Large intestine (tissue), 3 donors: Measurements from ENCODE around the gene PKDCC. TPM values are rescaled to one million over a fixed set of nuclear protein-coding genes. Genes with fewer than 3 reads are reported as not detected.
A peak's percentile ranks its signal among the peaks of the same experiment; 100 is the strongest.

Experiments used
- DNase-seq, 2 donors: peaks; one replicate each; pipeline versions ENCODE4 v3.0.0 to v3.0.0-alpha.2; 2013
- H3K27ac ChIP-seq: one replicate; pipeline ENCODE4 v1.5.1; 2013; ENCODE audit warnings: low read length
- H3K27me3 ChIP-seq: 2 replicates; pipeline ENCODE4 v1.6.1; 2013; ENCODE audit warnings: low read length; ENCODE audit not compliant: control insufficient read depth, insufficient read depth
- H3K36me3 ChIP-seq: 2 replicates; pipeline ENCODE4 v1.6.1; 2013; ENCODE audit warnings: low read length; ENCODE audit not compliant: control insufficient read depth, insufficient read depth
- H3K4me1 ChIP-seq: one replicate; pipeline ENCODE4 v1.6.1; 2013; ENCODE audit warnings: low read length; ENCODE audit not compliant: control insufficient read depth, insufficient read depth
- H3K4me3 ChIP-seq: one replicate; pipeline ENCODE4 v1.5.1; 2013; ENCODE audit warnings: low read length
- H3K9me3 ChIP-seq: one replicate; pipeline ENCODE4 v1.6.1; 2013; ENCODE audit warnings: mild to moderate bottlenecking, low read depth, low read length, moderate library complexity; ENCODE audit not compliant: control insufficient read depth
- WGBS: methylation state at CpG from one replicate; pipeline ENCODE4 v1.1.5; 2013; ENCODE audit warnings: low lambda C conversion rate; ENCODE audit not compliant: insufficient coverage; 5-methylcytosine and 5-hydroxymethylcytosine counted together
- polyA plus RNA-seq: library from polyadenylated mRNA; unstranded; fragments of 120-200 nt; gene quantifications from one replicate; pipeline ENCODE4 v1.2.1, GENCODE V29; 2013

The PKDCC gene
- polyA plus RNA-seq, 1 donor = 247 TPM

DNA sequence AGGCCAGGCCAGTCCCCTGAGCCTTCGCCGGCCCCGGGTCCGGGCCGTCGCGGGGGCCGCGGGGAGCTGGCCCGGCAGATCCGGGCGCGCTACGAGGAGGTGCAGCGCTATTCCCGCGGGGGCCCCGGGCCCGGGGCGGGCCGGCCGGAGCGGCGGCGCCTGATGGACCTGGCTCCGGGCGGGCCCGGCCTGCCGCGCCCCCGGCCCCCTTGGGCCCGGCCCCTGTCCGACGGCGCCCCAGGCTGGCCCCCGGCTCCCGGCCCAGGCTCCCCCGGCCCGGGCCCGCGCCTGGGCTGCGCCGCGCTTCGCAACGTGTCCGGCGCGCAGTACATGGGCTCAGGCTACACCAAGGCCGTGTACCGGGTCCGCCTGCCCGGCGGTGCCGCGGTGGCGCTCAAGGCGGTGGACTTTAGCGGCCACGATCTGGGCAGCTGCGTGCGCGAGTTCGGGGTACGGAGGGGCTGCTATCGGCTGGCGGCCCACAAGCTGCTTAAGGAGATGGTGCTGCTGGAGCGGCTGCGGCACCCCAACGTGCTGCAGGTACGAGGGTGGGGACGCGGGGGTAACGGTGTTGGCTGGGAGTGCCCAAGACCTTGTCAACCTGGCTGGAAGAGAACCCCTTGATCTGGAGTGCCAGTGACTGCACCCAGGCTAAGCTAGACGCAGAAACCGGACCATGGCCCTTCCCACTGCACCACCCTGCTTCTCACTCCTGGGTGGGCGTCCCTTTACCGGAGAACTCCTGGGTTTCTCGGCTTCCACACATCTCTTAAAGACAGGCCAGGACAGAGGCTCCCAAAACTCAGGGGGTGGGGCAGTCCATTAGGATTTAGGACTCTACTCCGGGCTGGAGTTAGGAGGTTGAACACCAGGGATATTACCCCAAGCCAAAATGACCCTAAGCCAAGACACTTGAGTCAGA, 739 bp downstream of the PKDCC start:
- no peaks in the 10 kb centered on the region for H3K27me3 ChIP-seq
- H3K9me3 ChIP-seq = no peaks in the 10 kb centered on the region
- peak in 1 of 2 donors; percentile 54 for DNase-seq
- H3K4me3 ChIP-seq = peak overlapping the region; percentile 96
- peak overlapping the region; percentile 94 for H3K27ac ChIP-seq
- no CpG with 5 or more reads among the region's 80 CpGs for WGBS
- H3K4me1 ChIP-seq = peaks cover 42% of the 10 kb centered on the region
- H3K36me3 ChIP-seq = peaks cover 30% of the 10 kb centered on the region

DNA sequence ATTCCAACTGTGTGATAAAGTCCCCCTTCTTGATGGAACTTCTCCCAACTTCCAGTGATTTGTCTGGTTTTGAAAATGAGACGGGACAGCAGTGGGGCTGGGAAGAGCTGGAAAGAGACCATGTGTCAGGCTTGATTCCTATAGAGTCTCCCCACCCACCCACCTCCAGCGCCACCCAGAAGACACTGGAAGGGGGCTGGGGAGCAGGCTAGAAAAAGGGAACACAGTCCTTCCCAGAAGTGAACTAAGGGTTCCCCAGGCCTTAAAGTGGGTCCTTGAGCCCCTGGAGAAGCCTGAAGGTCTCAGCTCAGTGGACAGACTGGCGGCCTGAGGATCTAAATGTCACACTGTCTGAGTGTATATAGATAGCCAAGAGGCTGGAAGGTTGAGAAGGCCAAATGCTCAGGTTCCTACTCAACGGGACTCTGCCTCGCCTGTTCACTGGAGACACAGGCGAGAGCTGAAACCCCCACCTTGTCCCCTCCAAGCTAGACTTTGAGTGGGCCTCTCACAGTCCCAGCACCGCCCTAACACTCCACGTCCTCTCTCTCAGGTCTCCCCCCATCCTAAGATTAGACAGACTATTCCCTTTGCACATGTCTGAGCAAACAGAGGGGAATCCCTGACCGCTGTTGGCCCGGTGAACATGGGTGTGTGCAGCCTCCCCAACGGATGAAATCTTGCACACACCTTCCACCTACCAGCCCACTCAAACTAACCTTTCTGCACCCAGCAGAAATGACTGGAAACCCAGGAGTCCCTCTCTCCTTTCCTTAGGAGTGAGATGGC, 1.6 kb downstream of the PKDCC start:
- H3K9me3 ChIP-seq = no peaks in the 10 kb centered on the region
- H3K4me3 ChIP-seq = peak overlapping the region; percentile 96
- peaks cover 38% of the 10 kb centered on the region for H3K36me3 ChIP-seq
- WGBS = 20% methylated on average over 1 of the region's 11 CpGs
- H3K27ac ChIP-seq = peak overlapping the region; percentile 94
- peaks cover 51% of the 10 kb centered on the region for H3K4me1 ChIP-seq
- H3K27me3 ChIP-seq = no peaks in the 10 kb centered on the region
- DNase-seq = peak in 1 of 2 donors; percentile 54

DNA sequence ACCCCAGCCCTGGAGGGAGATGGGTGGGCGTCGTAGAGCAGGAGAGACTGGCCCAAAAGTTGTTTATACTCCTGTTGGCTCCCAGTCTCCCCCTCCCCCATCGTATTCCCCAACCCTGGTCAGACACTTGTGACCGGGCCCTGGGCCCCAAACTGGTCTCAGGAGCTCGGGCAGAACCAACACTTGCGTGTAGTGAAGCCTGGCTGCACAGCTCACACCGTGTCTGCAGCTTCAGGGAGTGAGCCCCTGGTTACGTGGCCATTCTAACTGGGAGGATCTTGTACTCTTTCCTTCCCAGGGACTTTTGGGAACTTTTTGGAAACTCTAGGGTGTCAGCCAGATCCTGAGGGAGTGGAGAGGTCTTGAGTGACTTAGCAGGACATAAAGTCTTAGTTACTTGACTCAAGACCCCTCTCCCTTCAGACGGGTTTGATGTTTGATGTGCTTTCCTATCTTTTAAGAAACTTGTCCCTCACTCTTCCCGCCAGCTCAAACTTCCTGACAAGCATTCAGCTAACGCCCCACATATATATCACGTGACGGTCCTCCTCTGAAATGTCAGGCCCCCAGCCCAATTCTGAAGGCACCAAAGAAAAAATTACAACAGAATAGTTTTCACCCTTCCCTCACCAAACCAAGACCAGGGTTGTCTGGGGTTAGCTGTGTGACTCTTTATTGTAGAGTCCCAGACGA, 2.3 kb downstream of the PKDCC start:
- no peaks in the 10 kb centered on the region for H3K9me3 ChIP-seq
- WGBS = no CpG with 5 or more reads among the region's 14 CpGs
- H3K27ac ChIP-seq = peak overlapping the region; percentile 94
- H3K36me3 ChIP-seq = peaks cover 46% of the 10 kb centered on the region
- DNase-seq = peak in 1 of 2 donors; percentile 39
- H3K4me1 ChIP-seq = peaks cover 58% of the 10 kb centered on the region
- peak overlapping the region; percentile 96 for H3K4me3 ChIP-seq
- H3K27me3 ChIP-seq = no peaks in the 10 kb centered on the region

DNA sequence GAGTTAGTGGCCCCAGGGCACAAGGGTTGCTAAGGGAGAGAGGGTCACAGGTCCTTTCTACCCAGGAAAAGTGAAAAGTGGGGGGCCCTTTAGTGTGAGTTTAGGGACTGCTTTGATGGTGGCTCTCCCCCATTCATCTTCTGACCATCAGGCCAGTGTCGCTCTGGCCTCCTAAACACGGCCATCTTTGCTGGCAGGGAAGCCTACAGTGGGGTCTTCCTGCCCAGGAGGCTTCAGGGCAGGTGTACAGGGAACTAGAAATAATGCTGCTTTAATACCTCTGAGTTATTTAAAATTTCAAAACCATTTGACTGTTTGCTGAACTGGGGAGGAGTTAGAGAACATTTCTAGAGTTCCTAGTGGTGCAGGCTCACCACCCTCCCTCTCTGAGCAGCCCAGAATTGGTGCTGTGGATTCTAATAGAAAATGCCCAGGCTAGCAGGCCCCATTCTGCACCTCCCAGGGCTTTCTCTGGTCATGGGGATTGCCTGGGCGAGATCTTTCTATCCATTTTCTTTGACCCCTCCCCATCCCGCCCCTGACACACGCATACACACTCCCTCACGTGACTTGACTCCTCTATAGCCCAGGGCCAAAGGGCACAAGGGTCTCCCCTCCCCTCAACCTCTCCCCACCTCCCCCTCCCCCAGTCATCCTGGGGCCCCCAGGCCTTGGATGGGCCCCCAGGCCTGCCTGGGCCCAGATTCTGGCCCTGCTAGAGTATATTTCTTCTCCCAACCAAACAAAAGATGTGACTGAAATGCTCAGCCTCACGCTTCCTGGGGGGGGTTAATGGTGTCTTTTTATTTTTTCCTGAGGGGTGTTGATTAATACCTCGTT, 3.1 kb downstream of the PKDCC start:
- peak overlapping the region; percentile 94 for H3K27ac ChIP-seq
- H3K4me1 ChIP-seq = peaks cover 59% of the 10 kb centered on the region
- no peaks in the 10 kb centered on the region for H3K27me3 ChIP-seq
- DNase-seq = peak; percentile 50 to 81
- H3K4me3 ChIP-seq = peak overlapping the region; percentile 96
- no CpG with 5 or more reads among the region's 8 CpGs for WGBS
- H3K9me3 ChIP-seq = no peaks in the 10 kb centered on the region
- H3K36me3 ChIP-seq = peaks cover 52% of the 10 kb centered on the region

DNA sequence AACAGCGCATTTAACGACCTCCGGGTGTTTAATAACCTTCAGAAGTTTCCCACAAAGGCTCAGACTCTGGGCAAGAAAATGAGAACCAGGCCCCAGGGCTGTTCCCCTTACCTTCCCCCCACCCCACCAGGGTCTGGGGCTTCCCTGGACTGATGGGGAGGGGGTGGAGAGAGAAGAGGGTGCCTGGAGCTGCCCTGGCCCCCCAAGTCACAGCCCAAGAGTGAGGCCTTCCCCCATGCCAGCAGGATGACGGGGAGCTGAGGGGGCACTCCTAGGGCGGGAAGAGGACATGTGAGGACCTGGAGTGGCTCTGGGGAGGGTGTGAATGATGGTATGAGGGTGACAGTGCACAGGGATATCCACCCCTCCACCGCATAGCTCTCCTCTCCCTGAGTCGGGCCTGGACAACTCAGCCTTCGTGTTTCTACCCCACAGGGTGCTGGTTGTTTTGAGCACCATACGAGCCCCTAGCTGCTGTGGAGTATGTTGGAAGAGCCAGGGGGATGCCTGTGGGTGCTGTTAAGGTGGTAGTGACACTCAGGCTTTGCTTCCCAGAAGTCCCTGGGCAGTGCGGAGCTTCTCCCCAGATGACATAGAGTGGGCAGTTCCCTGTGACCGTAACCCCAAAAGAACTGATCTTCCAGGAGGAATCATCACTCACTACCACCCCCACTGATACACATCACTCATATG, 3.9 kb downstream of the PKDCC start:
- WGBS = no CpG with 5 or more reads among the region's 11 CpGs
- Histone ChIP-seq H3K27me3 (no peaks in the 10 kb centered on the region), H3K27ac (peak overlapping the region; percentile 94), H3K36me3 (peaks cover 59% of the 10 kb centered on the region), H3K9me3 (no peaks in the 10 kb centered on the region), H3K4me1 (peaks cover 58% of the 10 kb centered on the region), H3K4me3 (peak overlapping the region; percentile 96)
- DNase-seq = peak in 1 of 2 donors; percentile 70

DNA sequence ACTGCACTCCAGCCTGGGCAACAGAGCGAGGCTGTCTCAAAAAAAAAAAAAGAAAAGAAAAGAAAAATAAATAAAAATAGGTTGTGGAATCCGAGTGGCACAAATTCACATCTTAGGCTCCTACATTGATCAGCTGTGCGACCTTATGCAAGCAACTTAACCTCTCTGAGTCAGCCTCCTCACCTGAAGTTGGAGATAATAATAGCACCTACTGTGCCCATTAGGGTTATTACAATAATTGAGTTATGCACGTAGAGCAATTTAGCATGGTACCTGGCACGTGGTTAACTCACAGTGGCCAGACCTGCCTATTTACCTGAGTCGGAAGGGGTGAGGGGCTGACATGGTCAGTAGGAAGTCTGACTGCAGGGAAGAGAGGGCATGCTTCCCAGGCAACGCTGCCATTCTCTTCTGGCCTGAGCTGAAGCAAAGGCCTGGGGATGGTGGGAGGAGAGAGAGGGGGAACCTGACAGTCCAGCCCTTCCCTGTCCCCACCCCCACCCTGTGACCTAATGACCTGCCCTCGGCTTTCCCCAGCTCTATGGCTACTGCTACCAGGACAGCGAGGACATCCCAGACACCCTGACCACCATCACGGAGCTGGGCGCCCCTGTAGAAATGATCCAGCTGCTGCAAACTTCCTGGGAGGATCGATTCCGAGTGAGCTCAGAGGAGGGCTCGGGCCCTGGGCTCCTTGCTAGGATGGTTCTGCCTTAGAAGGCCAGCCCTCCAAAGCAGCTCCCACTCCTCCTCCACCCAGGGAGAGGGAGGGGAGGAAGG, 5.1 kb downstream of the PKDCC start:
- H3K27ac ChIP-seq = peak overlapping the region; percentile 94
- H3K4me3 ChIP-seq = no peak overlapping the region
- H3K27me3 ChIP-seq = no peaks in the 10 kb centered on the region
- H3K36me3 ChIP-seq = peaks cover 71% of the 10 kb centered on the region
- DNase-seq = peak; percentile 52 to 78
- peaks cover 65% of the 10 kb centered on the region for H3K4me1 ChIP-seq
- no peaks in the 10 kb centered on the region for H3K9me3 ChIP-seq
- no CpG with 5 or more reads among the region's 14 CpGs for WGBS

DNA sequence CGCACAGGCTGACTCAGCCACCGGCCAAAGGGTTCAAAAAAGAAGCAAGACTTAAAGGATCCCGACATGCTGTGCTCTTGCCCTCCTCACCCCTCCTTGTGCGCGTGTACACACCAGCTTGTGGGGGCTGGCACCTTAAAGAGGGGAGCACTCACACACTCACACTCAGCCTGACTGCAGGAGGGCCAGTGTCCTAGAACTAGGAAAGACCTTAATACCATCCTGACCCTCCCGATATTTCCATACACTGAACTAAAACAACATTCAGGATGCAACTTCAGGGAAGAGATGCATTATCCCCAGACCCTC, 5.6 kb downstream of the PKDCC start:
- Histone ChIP-seq H3K27ac (peak overlapping the region; percentile 94), H3K27me3 (no peaks in the 10 kb centered on the region), H3K9me3 (no peaks in the 10 kb centered on the region), H3K36me3 (peaks cover 76% of the 10 kb centered on the region), H3K4me1 (peaks cover 70% of the 10 kb centered on the region), H3K4me3 (no peak overlapping the region)
- WGBS = no CpG with 5 or more reads among the region's 6 CpGs
- DNase-seq = no peak

DNA sequence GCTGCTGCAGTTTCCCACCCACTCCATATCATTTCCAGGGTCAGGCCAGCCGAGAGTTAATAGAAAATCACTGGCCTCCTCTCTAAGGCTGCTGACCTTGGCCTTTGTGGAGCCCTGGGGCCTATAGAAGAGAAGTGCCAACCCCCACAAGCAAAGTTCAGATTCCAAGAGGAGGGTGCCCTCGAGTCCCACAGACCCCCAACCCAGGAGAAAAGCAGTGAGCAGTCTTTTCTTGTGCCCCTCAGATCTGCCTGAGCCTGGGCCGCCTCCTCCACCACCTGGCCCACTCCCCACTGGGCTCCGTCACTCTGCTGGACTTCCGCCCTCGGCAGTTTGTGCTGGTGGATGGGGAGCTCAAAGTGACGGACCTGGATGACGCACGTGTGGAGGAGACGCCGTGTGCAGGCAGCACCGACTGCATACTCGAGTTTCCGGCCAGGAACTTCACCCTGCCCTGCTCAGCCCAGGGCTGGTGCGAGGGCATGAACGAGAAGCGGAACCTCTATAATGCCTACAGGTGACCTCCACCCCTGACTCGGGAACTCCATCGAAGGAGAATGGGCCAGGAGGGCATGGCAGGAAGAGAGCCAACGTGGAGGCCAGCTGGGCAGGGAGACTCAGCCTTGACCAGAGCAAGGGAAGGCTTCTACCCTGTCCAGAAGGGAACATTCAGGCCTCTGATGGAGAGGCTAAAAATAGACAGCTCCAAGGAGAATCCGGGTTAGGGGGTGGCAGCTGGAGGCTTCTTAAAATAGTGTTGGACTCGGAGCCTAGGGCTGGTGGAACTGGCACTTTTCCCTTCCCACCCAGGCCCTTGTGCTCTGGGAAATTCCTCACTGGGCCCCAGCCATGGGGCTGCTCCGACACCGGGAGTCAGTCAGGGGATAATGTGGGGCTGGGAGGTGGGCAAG, 6.2 kb downstream of the PKDCC start:
- Histone ChIP-seq H3K4me3 (no peak overlapping the region), H3K4me1 (peaks cover 77% of the 10 kb centered on the region), H3K27ac (peak overlapping the region; percentile 94), H3K9me3 (no peaks in the 10 kb centered on the region), H3K27me3 (no peaks in the 10 kb centered on the region), H3K36me3 (peaks cover 82% of the 10 kb centered on the region)
- peak; percentile 55 to 80 for DNase-seq
- WGBS = no CpG with 5 or more reads among the region's 24 CpGs
